NCI-H187 treated with DMSO at 0.1 percent for 48 hours (cell line): ENCODE results near the gene ACSL4.
A peak's percentile ranks its signal among the peaks of the same experiment; 100 is the strongest.
"Not testable (repeated sequence)": the region's sequence is repeated elsewhere in the genome, so short reads cannot be mapped to it uniquely, and the experiment has no call there.

ENCODE experiments used
- DNase-seq: peaks from one replicate; lab custom pipeline; 2025; lab: John Stamatoyannopoulos, UW

Gene ACSL4

DNA sequence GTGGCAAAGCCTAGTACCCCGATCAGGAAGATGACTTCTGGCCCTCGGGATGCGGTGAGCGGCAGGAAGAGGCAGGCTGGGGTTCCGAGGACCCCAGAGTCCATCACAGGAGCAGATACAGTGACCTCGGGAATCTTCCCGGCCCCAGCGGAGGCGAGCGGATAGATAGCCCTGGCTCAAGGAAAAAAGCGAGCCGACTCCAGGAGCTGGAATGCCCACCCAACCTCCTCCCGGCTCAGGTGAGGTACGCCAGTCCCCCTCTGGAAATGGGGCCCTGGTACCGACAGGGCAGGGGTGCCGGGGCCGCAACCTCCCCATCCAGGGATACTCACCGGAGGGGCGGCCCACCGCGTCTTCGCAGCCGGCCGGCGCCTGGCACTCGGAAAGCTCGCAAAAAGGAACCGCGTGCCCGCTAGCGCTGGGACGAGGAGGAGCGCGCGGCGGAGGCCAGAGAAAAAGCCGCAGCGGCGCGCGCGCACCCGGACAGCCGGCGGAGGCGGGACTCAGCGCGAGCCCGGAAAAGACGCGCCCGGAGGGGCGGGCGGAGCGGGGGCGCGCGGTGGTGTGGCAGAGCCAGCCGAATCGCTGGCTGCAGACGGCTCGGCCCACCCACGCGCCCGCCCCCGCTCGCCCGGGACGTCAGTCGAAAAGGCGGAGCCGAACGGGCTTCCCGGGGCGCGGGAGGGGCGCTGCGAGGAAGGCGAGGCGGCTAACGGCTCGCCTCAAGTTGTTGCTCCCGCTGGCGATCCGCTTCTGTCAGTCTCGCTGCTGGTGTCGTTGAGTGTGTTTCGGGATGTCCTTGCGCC, at the start of gene ACSL4:
Gene ACSL4, minus strand, starts transcription at position 451 of the 806 bp plus-strand sequence. CDS start 49,894 bp downstream, outside the sequence.
- DNase-seq = peak; percentile 17

DNA sequence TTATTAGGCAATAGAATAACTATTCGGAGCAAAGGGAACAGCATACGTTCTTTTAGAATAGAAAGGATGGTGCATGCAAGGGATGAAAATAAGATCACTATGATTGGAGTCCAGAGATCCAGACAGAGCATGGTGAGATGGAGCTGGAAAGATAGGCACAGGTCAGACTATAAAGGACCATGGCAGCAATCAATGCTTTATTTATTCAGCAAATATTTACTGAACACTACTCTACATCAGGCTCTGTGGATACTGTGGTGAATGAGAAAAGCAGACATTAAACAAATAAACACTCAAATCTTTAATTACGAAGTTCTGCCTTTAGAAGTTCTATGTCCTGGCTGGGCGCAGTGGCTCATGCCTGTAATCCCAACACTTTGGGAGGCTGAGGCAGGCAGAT, 44.7 kb upstream of the ACSL4 start:
- no peak for DNase-seq

DNA sequence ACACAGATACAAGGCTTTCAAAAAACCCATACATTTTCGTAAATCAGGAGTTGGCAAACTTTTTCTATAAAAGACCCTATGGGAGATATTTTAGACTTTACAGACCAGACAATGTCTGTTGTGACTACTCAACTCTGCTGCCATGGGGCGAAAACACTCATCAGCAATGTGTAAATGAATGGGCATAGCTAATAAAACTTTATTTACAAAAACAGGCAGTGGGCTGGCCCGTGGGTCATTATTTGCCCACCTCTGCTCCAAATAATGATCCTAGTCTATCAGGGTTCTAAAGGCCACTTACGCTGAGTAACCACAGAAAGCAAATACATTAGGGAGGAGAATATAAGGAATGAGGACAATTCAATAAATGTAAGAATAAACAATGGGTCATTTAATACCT, 43.9 kb upstream of the ACSL4 start:
- DNase-seq = no peak

DNA sequence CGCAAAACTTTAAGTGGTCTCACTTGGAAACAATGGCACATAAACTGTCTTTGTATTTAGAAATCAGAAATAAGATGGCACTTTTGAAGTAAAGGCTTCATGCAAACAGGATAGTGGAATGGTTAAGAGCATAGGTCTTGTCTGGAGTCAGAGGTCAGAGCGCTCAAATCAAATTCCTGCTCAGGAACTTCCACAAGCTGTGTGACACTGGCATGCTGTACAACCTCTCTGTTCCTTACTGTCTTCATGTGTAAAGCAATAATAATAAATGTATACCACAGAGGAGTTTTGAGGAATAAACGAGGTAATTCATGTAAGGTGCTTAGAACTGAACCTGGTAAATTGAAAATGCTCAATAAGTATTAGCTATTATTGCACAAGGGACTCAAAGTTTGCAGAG, 43.4 kb upstream of the ACSL4 start:
- no peak for DNase-seq

DNA sequence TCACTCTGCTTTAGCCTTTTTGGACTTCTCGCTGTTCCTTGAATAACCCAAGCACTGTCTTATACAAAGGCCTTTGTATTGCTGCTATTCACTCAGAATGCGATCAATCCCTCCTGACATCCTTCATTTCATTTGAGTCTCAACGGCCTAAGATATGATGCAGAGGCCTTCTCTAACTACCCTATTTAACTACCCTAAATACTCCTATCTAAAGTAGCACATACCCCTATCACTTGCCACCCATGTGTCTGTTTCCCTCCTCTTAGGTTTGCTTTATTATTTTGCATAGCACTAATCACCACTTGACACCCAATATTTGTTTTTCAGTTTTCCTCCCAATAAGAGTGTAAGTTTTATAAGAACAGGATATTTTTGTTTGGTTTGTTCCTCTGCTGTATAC, 42.3 kb upstream of the ACSL4 start:
- DNase-seq = no peak

DNA sequence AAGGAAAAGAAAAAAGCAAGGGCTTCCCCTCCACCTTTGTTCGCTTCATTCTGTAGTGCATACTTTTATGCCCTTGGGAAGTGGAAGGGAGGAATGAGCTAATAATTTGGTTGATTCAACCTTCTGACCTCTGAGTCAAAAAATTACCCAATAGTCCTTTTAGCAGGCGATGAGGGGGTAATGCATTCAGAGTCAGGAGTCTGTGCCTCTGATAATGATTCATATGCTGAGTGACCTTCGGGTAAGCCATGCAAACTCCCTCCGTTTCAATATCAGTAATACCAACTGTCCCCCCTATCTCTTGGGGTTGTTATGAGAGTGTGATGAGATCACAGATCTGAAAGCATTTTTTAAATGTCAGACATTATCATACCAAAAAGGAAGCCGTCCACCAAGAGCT, 41.6 kb upstream of the ACSL4 start:
- DNase-seq = no peak

DNA sequence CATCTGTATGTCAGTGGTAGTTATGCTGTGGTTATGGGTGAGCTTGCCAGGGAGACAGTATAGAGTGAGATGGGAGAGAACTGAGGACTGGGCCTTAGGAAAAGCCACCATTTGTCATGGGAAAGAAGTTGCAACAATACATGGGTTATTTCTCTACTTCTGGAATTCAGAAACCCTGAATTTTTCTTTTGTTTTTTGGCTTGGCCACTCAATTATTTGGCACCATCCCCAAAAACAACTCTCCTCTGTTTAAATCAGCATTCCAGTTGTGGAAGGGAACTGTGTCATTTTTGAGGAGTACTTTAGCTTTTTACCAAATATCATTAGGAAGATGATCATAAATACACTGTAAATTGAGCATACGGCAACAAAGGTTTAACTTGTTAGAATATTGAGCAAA, 41.1 kb upstream of the ACSL4 start:
- no peak for DNase-seq

DNA sequence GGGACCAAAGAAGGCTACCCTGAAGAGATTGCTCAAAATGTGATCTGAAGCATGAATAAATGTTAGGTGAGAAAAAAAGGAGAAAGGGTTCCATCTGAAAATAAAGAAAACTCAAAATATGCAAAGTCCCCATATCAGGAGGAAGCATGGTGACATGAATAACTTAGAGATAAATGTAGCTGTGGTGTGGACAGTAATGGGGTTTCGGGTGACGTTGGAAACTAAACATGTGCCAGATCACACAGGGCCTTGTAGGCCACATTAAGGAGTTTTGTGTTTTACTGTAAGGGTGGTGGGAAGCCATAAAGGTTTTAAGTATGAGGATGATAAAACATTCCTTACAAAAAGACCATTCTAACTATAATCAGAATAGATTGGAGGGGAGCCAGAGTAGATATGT, 40.3 kb upstream of the ACSL4 start:
- DNase-seq = no peak

DNA sequence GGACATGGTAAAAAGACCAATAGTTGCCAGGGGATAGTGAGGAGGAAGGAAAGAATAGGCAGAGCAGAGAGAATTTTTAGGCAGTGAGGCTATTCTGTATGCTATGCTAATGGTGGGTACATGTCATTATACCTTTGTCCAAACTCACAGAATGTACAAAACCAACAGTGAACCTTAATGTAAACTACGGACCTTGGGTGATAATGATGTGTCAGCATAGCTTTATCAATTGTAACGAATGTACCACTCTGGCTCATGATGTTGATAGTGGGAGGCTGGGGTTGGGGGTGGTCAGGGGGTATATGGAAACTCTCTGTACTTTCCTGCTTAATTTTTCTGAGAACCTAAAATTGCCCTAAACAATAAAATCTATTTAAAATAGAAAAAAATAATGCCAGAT, 37.7 kb upstream of the ACSL4 start:
- DNase-seq = no peak

DNA sequence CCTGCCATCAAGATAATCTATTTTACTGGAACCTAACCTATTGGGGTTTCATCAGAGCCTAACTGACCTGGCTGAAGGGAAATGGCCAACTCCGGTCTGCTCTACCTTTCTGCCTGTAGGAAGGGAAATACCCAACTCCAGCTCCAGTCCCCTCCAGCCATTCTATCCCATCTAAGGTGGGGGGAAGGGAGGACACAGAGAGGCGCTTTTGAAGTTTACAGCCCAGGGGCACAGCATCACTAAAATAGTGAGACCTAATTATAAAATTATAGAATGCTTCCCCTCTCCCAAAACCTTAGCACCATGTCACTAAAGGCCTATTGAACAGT, 27.8 kb upstream of the ACSL4 start:
- no peak for DNase-seq

DNA sequence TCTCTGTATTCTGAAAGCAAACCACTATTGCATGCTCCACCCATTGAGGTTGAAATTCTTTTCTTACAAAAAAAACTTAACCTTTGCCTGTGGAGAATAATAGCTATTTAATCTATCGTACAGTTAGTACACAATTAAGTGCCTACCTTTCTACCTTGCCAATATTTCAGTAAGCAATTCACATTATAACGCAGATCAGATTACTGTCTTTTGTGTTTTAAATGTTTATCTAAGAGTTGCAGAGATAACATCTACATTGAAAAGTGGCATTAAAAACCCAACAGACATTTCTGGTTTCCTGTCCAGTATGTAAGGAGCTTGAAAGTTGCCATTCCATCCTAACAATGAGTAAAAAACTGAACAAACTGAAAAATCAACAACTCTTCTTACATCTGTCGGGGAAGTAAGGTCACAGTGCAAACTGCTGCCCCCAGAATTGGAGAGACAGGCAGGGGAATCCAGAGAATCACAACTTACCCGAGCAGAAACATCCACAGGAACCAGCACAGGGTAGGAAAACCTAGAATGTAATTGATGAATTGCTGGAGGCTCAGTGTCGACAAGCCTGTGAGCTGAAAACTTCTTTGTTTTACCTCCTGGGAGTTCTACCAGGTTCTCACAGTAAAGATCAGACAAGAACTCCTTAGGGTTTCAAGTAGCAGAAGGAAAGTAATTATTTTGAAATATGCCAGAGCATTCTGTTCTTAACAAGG, 27.3 kb upstream of the ACSL4 start:
- DNase-seq = no peak

DNA sequence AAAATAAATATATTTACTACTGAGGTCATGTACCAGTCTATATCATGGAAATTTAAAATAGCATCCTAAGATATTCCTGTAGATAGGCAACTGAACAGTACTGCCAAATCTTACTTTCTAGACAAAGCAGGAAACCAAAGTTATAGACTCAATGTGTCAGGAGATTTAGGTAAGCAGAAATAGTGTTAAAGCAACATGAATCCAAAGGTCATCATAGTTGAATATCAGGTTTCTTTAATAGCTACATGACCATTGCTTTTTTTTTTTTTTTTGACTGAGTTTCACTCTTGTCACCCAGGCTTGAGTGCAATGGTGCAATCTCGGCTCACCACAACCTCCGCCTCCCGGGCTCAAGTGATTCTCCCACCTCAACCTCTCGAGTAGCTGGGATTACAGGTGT, 20.2 kb upstream of the ACSL4 start:
- DNase-seq = no peak

DNA sequence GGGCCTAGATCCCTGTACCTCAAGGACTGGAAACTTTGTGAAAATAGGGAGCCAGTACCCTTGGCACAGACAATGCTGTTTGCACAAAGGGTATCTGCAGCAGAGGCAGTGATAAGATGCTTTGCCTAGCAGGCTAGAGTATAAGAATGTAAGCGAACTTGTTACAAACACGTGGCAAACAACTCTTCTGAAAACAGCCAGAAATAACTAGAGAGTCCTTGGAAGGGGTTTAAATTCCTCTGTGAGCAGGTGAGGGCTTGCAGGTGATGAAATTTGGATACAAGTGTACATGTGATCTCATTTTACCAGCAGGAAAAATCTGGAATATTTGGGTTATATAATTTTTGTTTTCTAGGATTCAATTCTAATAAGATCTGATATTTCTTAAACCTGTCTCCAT, 18.6 kb upstream of the ACSL4 start:
- no peak for DNase-seq

DNA sequence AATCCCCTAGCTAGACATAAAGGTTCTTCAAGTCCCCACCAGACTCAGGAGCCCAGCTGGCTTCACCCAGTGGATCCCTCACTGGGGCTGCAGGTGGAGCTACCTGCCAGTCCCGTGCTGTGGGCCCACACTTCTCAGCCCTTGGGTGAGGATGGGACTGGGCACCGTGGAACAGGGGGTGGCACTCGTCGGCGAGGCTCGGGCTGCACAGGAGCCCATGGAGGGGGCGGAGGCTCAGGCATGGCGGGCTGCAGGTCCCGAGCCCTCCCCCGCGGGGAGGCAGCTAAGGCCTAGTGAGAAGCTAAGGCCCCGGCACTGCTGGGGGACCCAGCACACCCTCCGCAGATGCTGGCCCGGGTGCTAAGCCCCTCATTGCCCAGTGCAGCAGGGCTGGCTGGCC, 16.1 kb upstream of the ACSL4 start:
- no peak for DNase-seq

DNA sequence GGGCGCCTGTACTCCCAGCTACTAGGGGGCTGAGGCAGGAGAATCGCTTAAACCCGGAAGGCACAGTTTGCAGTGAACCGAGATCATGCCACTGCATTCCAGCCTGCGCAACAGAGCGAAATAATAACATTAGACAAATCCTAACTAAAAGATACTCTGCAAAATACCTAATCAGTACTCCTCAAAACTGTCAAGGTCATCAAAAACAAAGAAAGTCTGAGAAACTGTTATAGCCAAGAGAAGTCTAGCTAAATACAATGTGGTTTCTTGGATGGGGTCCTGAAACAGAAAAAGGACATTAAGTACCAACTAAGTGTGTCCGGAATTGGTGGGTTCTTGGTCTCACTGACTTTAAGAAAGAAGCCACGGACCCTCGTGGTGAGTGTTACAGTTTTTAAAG, 14.6 kb upstream of the ACSL4 start:
- DNase-seq = no peak

DNA sequence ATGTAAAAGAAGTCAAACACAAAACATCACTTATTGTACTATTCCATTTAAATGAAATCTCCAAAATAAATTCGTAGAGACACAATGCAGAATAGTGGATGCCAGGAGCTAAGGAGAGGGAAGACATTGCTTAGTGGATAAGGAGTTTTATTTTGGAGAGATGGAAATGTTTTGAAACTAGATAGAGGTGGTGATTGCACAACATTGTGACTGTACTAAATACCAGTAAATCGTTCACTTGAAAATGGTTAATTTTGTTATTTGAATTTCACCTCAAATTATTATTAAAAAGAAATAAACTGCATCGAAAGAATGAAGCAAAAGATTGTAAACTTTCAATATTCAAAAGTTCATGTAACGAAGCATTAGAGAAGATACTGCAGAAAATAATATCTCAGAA, 9.7 kb upstream of the ACSL4 start:
- no peak for DNase-seq

DNA sequence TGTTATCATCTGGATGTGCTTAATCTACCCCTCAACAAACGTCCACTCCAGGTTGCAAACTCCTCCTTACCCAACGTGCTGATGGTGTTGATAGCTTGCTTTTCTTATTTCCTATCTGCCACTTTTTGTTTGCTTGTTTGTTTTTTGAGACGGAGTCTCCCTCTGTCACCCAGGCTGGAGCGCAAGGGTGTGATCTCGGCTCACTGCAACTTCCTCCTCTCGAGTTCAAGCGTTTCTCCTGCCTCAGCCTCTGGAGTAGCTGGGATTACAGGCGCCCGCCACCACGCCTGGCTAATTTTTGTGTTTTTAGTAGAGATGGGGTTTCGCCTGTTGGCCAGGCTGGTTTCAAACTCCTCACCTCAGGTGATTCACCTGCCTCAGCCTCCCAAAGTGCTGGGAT, 7.8 kb upstream of the ACSL4 start:
- not testable (repeated sequence) for DNase-seq

DNA sequence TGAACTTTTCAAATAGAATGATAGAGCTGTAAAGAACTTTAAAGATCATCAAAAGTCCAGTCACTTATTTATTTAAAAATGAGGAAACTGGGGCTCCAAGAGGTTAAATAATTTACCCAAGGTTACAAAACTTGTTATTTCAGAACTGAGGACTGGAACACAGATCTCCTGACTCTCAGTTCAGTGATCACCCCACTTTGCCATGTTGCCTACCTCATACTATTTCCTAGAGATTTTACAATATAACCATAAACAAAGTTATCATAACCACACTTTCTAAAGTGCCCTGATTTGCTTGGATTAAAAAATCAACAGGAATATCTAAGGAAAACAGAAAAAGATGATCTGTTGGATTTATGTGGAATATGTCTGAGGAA, 7.4 kb upstream of the ACSL4 start:
- DNase-seq = no peak

DNA sequence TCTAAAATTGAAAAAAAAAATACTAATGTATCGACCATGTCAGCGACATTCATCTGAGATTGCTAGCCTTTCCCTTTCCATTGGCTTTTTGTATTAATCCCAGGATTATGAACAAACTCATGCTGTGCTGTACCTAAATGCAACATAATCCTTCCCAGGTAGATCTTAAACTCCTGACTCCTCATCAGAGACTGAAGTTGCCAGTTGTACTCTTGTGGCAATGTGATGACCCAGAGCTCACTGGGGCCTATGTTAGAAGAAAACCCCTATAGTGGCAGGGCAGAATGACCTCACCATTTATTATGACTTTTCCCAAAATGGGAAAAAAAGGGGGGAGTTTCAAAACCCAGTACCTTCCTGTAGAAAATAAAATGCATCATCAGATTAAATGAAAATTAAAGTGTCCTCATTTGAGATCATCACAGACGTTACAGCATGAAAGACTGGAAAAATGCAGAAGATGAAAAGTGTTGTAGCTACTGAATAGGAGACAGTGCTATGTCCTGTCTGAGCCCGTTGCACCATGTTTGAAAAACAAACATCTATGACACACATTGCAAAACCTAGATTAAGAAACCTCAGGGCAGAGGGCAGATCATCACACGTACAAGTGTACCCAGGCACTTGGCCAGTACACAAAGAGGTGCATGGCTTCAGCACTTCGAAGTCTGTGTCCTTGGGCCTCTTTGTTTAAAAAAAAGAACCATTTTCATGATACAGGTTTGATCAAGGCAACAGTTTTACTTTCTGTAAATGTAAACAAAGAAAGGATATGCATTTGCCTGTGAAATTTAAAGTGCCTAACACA, 6.8 kb upstream of the ACSL4 start:
- no peak for DNase-seq

DNA sequence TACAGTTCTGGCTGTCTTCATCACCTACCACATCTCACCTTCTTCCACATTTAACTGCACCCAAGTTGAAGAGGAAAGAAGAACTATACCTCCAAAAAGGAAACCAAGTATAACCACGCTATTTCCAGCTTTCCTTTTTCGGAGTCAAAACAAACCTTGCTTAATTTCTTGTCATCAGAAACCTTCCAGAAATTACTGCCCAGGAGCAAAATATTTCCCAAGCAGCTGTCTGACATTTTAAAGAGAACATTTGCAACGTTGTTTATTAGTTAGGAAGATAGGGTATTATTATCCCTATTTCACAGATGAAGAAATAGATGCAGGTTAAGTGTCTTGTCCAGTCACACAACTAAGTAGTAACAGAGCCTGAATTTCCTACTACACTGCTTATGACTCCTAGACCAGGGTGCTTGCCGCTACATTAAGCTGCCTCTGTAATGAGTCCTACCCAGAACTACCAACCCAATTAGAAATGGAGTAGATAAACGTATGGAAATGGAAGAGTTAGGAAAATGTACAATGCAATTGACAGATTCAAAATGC, 2.2 kb upstream of the ACSL4 start:
- no peak for DNase-seq

DNA sequence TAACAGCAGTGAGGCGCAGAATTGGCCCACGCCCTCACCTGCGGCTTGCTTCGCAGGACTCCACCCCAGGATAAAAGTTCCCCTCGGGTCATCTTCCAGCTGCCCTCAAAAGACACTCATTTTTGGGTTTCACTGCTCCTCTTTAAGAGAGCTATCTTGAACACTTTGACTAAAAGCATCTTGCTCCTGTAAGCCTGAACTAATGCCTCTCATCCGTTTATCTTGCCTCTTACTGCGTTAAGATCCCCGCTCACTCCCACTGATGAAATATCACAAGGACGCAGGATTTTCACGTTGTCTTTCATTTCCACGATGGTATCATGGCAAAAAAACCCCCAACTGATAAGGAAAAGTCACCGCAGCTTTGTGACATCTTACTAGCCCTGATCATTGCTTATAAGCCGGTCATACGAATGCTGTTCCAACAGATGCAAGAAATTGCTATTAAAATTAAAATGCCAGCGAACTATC, 591 bp upstream of the ACSL4 start:
- no peak for DNase-seq

DNA sequence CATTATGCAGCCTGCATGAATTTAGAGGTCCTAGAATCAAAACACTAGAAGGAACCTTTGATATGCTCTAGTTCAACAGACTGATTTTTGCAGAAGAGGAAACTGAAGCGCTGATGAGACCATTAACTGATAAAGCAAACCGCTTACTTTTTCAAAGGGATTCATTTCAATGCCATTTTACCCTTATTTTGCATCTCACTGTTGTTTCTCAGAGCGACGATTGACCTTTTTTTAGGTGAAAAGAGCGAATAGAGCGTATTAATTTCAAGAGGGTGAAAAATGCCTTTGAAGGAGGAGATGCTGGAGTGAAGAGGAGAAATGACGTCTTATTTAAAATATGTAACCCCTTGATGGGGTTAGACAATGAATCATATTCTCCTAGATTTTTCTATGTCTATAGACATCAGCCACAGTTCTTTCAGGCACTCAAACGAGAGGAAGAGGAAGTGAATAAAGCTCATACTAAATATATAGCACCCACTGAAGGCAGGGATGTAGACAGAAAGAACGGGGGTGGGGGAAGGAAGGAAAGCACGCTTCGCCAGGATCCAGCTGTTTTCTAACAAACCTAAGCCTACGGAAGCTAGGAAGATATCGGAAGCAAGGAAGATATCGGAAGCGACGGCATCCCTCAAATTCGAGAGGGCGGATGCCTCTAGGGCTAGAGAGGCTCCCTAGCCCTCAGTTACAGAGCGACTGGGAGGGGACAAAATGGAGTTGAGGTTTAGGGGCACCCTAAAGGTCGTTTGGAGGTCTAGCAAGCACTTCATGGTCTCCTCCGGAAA, 848 bp downstream of the ACSL4 start:
- DNase-seq = no peak
